Measurements from ENCODE around the gene SMC6.

SMC6 gene

GRCh38 chr2:17620841-17621240 is 132.8 kb downstream of the SMC6 start:
- peak; percentile 86 for DNase-seq (ENCODE audit: low read depth)
- no peak for TF ChIP-seq CTCF (IDR thresholded peaks at IDR 0.05; ENCODE audit: insufficient read depth, low read depth, low read length, missing control alignments)
- no peak overlapping the region for H3K4me3 ChIP-seq (ENCODE audit: low read length)

- peak; percentile 83 for DNase-seq (ENCODE audit: low read depth)
- peak overlapping the region; percentile 12 for H3K4me3 ChIP-seq (ENCODE audit: low read length)
- no peak for TF ChIP-seq CTCF (IDR thresholded peaks at IDR 0.05; ENCODE audit: insufficient read depth, low read depth, low read length, missing control alignments)
Measured at GRCh38 chr2:17620280-17620679, 133.3 kb downstream of the SMC6 start.

- H3K4me3 ChIP-seq (ENCODE audit: low read length): no peak overlapping the region
- DNase-seq (ENCODE audit: low read depth): no peak
- TF ChIP-seq CTCF (IDR thresholded peaks at IDR 0.05; ENCODE audit: insufficient read depth, low read depth, low read length, missing control alignments): no peak
Measured at GRCh38 chr2:17617955-17618354, 135.7 kb downstream of the SMC6 start.

GRCh38 chr2:17617516-17617915 is 136.1 kb downstream of the SMC6 start:
- no peak for DNase-seq (ENCODE audit: low read depth)
- no peak overlapping the region for H3K4me3 ChIP-seq (ENCODE audit: low read length)
- no peak for TF ChIP-seq CTCF (IDR thresholded peaks at IDR 0.05; ENCODE audit: insufficient read depth, low read depth, low read length, missing control alignments)

GRCh38 chr2:17616405-17616804 is 137.2 kb downstream of the SMC6 start:
- DNase-seq (ENCODE audit: low read depth): no peak
- no peak for TF ChIP-seq CTCF (IDR thresholded peaks at IDR 0.05; ENCODE audit: insufficient read depth, low read depth, low read length, missing control alignments)

GRCh38 chr2:17615728-17616351 is 137.8 kb downstream of the SMC6 start:
- DNase-seq (ENCODE audit: low read depth): peak; percentile 77

More at GRCh38 chr2:17616405-17616804, 137.2 kb downstream of the SMC6 start:
- no peak overlapping the region for H3K4me3 ChIP-seq (ENCODE audit: low read length)

More at GRCh38 chr2:17615728-17616351, 137.8 kb downstream of the SMC6 start:
- H3K4me3 ChIP-seq (ENCODE audit: low read length): no peak overlapping the region
- no peak for TF ChIP-seq CTCF (IDR thresholded peaks at IDR 0.05; ENCODE audit: insufficient read depth, low read depth, low read length, missing control alignments)

All from epithelial cell of esophagus (primary cell).